Endothelial cell of umbilical vein (primary cell): ENCODE measurements around the gene CLBA1.

Source experiments
- POLR2AphosphoS5 ChIP-seq: IDR thresholded peaks from 2 replicates; pipeline ENCODE4 v1.6.1; 2012; ENCODE audit warnings: low read depth, mild to moderate bottlenecking, control low read depth, low read length, moderate library complexity; ENCODE audit not compliant: insufficient read depth
- TF ChIP-seq, protein P1 (sequence below): IDR thresholded peaks from 2 replicates; pipeline ENCODE4 v1.6.1; 2011; ENCODE audit not compliant: insufficient read depth, insufficient read length

DNA sequence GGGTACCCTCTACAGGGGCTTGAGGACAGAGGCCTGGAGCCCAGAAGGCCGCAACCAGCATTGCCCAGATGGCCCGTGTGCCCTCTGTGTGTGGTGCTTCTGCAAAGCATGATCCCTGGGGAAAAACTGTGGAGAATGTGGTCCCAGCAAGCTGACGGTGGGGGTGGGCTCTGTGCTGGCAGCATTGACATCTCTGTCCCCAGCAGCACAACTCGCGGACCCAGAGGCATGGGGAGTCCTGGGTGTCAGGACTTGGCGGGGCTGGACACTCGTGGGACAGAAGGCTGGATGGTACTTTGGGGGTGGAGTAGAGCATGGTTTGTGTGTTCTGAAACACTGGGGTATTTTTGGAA is 4.3 kb downstream of the CLBA1 start:
- TF ChIP-seq, protein P1, sequence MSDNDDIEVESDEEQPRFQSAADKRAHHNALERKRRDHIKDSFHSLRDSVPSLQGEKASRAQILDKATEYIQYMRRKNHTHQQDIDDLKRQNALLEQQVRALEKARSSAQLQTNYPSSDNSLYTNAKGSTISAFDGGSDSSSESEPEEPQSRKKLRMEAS = no peak
- no peak for TF ChIP-seq POLR2AphosphoS5
